ENCODE results near the gene ATP8B4.

The ATP8B4 gene

GRCh38 chr15:49946681-49947080, 172.4 kb downstream of the ATP8B4 start:
- no peak overlapping the region for H3K4me3 ChIP-seq (ENCODE audit: low read length)
- no peak overlapping the region for H3K9ac ChIP-seq (ENCODE audit: low read length)
- no peaks in the 10 kb centered on the region for H3K4me1 ChIP-seq (ENCODE audit: control insufficient read depth, insufficient read depth, low read length)
- no peaks in the 10 kb centered on the region for H3K9me3 ChIP-seq (ENCODE audit: control insufficient read depth, low read length)
- no peaks in the 10 kb centered on the region for H3K27me3 ChIP-seq (ENCODE audit: control insufficient read depth, insufficient read depth, low read length)
- no peaks in the 10 kb centered on the region for H3K36me3 ChIP-seq (ENCODE audit: control insufficient read depth, insufficient read depth, low read length)

- Histone ChIP-seq H3K4me1 (ENCODE audit: control insufficient read depth, insufficient read depth, low read length) (no peaks in the 10 kb centered on the region), H3K9me3 (ENCODE audit: control insufficient read depth, low read length) (no peaks in the 10 kb centered on the region), H3K36me3 (ENCODE audit: control insufficient read depth, insufficient read depth, low read length) (no peaks in the 10 kb centered on the region), H3K4me3 (ENCODE audit: low read length) (no peak overlapping the region), H3K9ac (ENCODE audit: low read length) (no peak overlapping the region), H3K27me3 (ENCODE audit: control insufficient read depth, insufficient read depth, low read length) (no peaks in the 10 kb centered on the region)
Observed at GRCh38 chr15:49934487-49934886, 184.5 kb downstream of the ATP8B4 start.

GRCh38 chr15:49927189-49927861, 191.7 kb downstream of the ATP8B4 start:
- Histone ChIP-seq H3K27me3 (ENCODE audit: control insufficient read depth, insufficient read depth, low read length) (no peaks in the 10 kb centered on the region), H3K9me3 (ENCODE audit: control insufficient read depth, low read length) (no peaks in the 10 kb centered on the region), H3K4me1 (ENCODE audit: control insufficient read depth, insufficient read depth, low read length) (no peaks in the 10 kb centered on the region), H3K36me3 (ENCODE audit: control insufficient read depth, insufficient read depth, low read length) (no peaks in the 10 kb centered on the region), H3K9ac (ENCODE audit: low read length) (no peak overlapping the region), H3K4me3 (ENCODE audit: low read length) (no peak overlapping the region)

- Histone ChIP-seq H3K4me3 (ENCODE audit: low read length) (no peak overlapping the region), H3K9ac (ENCODE audit: low read length) (no peak overlapping the region), H3K9me3 (ENCODE audit: control insufficient read depth, low read length) (no peaks in the 10 kb centered on the region), H3K4me1 (ENCODE audit: control insufficient read depth, insufficient read depth, low read length) (no peaks in the 10 kb centered on the region), H3K27me3 (ENCODE audit: control insufficient read depth, insufficient read depth, low read length) (no peaks in the 10 kb centered on the region), H3K36me3 (ENCODE audit: control insufficient read depth, insufficient read depth, low read length) (no peaks in the 10 kb centered on the region)
Observed at GRCh38 chr15:49926740-49927139, 192.3 kb downstream of the ATP8B4 start.

GRCh38 chr15:49923671-49924070, 195.4 kb downstream of the ATP8B4 start:
- Histone ChIP-seq H3K27me3 (ENCODE audit: control insufficient read depth, insufficient read depth, low read length) (no peaks in the 10 kb centered on the region), H3K4me3 (ENCODE audit: low read length) (no peak overlapping the region), H3K9me3 (ENCODE audit: control insufficient read depth, low read length) (no peaks in the 10 kb centered on the region), H3K36me3 (ENCODE audit: control insufficient read depth, insufficient read depth, low read length) (no peaks in the 10 kb centered on the region), H3K9ac (ENCODE audit: low read length) (no peak overlapping the region), H3K4me1 (ENCODE audit: control insufficient read depth, insufficient read depth, low read length) (no peaks in the 10 kb centered on the region)

- Histone ChIP-seq H3K27me3 (ENCODE audit: control insufficient read depth, insufficient read depth, low read length) (no peaks in the 10 kb centered on the region), H3K9ac (ENCODE audit: low read length) (no peak overlapping the region), H3K36me3 (ENCODE audit: control insufficient read depth, insufficient read depth, low read length) (no peaks in the 10 kb centered on the region), H3K4me1 (ENCODE audit: control insufficient read depth, insufficient read depth, low read length) (no peaks in the 10 kb centered on the region), H3K4me3 (ENCODE audit: low read length) (no peak overlapping the region), H3K9me3 (ENCODE audit: control insufficient read depth, low read length) (no peaks in the 10 kb centered on the region)
Observed at GRCh38 chr15:49919034-49919433, 200.0 kb downstream of the ATP8B4 start.

- no peaks in the 10 kb centered on the region for H3K9me3 ChIP-seq (ENCODE audit: control insufficient read depth, low read length)
- H3K4me1 ChIP-seq (ENCODE audit: control insufficient read depth, insufficient read depth, low read length), result no peaks in the 10 kb centered on the region
- no peak overlapping the region for H3K4me3 ChIP-seq (ENCODE audit: low read length)
- no peak overlapping the region for H3K9ac ChIP-seq (ENCODE audit: low read length)
- H3K27me3 ChIP-seq (ENCODE audit: control insufficient read depth, insufficient read depth, low read length), result no peaks in the 10 kb centered on the region
- no peaks in the 10 kb centered on the region for H3K36me3 ChIP-seq (ENCODE audit: control insufficient read depth, insufficient read depth, low read length)
Observed at GRCh38 chr15:49918121-49918520, 200.9 kb downstream of the ATP8B4 start.

- Histone ChIP-seq H3K4me3 (ENCODE audit: low read length) (no peak overlapping the region), H3K27me3 (ENCODE audit: control insufficient read depth, insufficient read depth, low read length) (no peaks in the 10 kb centered on the region), H3K36me3 (ENCODE audit: control insufficient read depth, insufficient read depth, low read length) (no peaks in the 10 kb centered on the region), H3K9me3 (ENCODE audit: control insufficient read depth, low read length) (no peaks in the 10 kb centered on the region), H3K4me1 (ENCODE audit: control insufficient read depth, insufficient read depth, low read length) (no peaks in the 10 kb centered on the region), H3K9ac (ENCODE audit: low read length) (no peak overlapping the region)
Observed at GRCh38 chr15:49916998-49917397, 202.0 kb downstream of the ATP8B4 start.

- Histone ChIP-seq H3K36me3 (ENCODE audit: control insufficient read depth, insufficient read depth, low read length) (no peaks in the 10 kb centered on the region), H3K27me3 (ENCODE audit: control insufficient read depth, insufficient read depth, low read length) (no peaks in the 10 kb centered on the region), H3K4me1 (ENCODE audit: control insufficient read depth, insufficient read depth, low read length) (no peaks in the 10 kb centered on the region), H3K9ac (ENCODE audit: low read length) (no peak overlapping the region), H3K9me3 (ENCODE audit: control insufficient read depth, low read length) (no peaks in the 10 kb centered on the region), H3K4me3 (ENCODE audit: low read length) (no peak overlapping the region)
Observed at GRCh38 chr15:49915822-49916221, 203.2 kb downstream of the ATP8B4 start.

GRCh38 chr15:49908933-49909295, 210.1 kb downstream of the ATP8B4 start:
- no peaks in the 10 kb centered on the region for H3K9me3 ChIP-seq (ENCODE audit: control insufficient read depth, low read length)
- H3K9ac ChIP-seq (ENCODE audit: low read length), result no peak overlapping the region
- H3K4me1 ChIP-seq (ENCODE audit: control insufficient read depth, insufficient read depth, low read length), result no peaks in the 10 kb centered on the region
- H3K36me3 ChIP-seq (ENCODE audit: control insufficient read depth, insufficient read depth, low read length), result no peaks in the 10 kb centered on the region
- H3K27me3 ChIP-seq (ENCODE audit: control insufficient read depth, insufficient read depth, low read length), result no peaks in the 10 kb centered on the region
- no peak overlapping the region for H3K4me3 ChIP-seq (ENCODE audit: low read length)

- no peaks in the 10 kb centered on the region for H3K9me3 ChIP-seq (ENCODE audit: control insufficient read depth, low read length)
- no peaks in the 10 kb centered on the region for H3K36me3 ChIP-seq (ENCODE audit: control insufficient read depth, insufficient read depth, low read length)
Observed at GRCh38 chr15:49908236-49908932, 210.6 kb downstream of the ATP8B4 start.

GRCh38 chr15:49906966-49907365, 212.1 kb downstream of the ATP8B4 start:
- no peaks in the 10 kb centered on the region for H3K36me3 ChIP-seq (ENCODE audit: control insufficient read depth, insufficient read depth, low read length)
- H3K9me3 ChIP-seq (ENCODE audit: control insufficient read depth, low read length), result no peaks in the 10 kb centered on the region

More at GRCh38 chr15:49908236-49908932, 210.6 kb downstream of the ATP8B4 start:
- Histone ChIP-seq H3K9ac (ENCODE audit: low read length) (no peak overlapping the region), H3K4me3 (ENCODE audit: low read length) (no peak overlapping the region), H3K27me3 (ENCODE audit: control insufficient read depth, insufficient read depth, low read length) (no peaks in the 10 kb centered on the region), H3K4me1 (ENCODE audit: control insufficient read depth, insufficient read depth, low read length) (no peaks in the 10 kb centered on the region)

More at GRCh38 chr15:49906966-49907365, 212.1 kb downstream of the ATP8B4 start:
- Histone ChIP-seq H3K4me3 (ENCODE audit: low read length) (no peak overlapping the region), H3K4me1 (ENCODE audit: control insufficient read depth, insufficient read depth, low read length) (no peaks in the 10 kb centered on the region), H3K27me3 (ENCODE audit: control insufficient read depth, insufficient read depth, low read length) (no peaks in the 10 kb centered on the region), H3K9ac (ENCODE audit: low read length) (no peak overlapping the region)

Data from mucosa of stomach (tissue), 1 donor.